ENCODE results near the gene ADD1. TPM values are rescaled to one million over a fixed set of nuclear protein-coding genes. Genes with fewer than 3 reads are reported as not detected.

ADD1 gene, protein sequence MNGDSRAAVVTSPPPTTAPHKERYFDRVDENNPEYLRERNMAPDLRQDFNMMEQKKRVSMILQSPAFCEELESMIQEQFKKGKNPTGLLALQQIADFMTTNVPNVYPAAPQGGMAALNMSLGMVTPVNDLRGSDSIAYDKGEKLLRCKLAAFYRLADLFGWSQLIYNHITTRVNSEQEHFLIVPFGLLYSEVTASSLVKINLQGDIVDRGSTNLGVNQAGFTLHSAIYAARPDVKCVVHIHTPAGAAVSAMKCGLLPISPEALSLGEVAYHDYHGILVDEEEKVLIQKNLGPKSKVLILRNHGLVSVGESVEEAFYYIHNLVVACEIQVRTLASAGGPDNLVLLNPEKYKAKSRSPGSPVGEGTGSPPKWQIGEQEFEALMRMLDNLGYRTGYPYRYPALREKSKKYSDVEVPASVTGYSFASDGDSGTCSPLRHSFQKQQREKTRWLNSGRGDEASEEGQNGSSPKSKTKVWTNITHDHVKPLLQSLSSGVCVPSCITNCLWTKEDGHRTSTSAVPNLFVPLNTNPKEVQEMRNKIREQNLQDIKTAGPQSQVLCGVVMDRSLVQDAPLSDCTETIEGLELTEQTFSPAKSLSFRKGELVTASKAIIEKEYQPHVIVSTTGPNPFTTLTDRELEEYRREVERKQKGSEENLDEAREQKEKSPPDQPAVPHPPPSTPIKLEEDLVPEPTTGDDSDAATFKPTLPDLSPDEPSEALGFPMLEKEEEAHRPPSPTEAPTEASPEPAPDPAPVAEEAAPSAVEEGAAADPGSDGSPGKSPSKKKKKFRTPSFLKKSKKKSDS
- total RNA-seq (224 TPM), polyA plus RNA-seq (277 TPM)

DNA sequence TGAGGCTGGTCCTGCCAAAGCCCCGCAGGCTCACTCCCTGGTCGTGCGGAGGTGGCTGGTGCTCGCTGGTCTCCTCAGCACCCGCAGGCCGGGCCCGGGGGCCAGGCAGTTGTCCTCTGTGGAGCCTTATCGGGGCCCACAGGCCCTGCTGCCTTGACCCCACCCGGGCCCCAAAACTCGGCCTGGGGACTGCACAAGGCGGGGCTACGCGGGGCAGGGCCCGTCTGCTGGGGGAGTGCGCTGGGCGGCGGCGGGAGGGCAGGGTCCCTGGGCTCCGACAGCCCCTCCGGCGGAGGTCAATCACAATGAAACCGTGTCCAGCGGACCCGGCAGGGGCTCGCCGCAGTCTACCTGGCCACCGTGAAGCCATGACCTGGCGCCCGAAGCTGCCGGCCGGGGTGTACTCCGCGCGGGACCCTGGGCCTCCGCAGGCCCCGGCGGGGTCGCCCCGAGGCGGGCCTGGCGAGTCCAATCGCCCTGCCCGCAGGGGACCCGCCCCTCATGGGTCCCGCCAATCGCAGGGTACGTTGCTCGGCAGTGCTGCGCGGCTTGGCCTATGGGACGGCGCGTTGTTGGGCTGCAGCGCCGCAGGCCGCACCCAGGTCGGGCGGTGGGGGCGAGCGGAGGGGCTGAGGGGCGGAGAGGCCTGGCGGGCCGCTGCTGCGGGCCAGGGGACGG is at the start of gene ADD1:
TSS of gene ADD1 (plus strand) at position 582 of the 678 bp plus-strand sequence. CDS start 32,072 bp downstream, outside the sequence.
- H3K36me3 ChIP-seq (ENCODE audit: insufficient read depth), result no peaks in the 10 kb centered on the region
- no peaks in the 10 kb centered on the region for H3K4me1 ChIP-seq (ENCODE audit: insufficient read depth)
- under 1% methylated on average over 65 of the region's 65 CpGs for WGBS
- peak within 1 kb of the TSS; percentile 94 for H3K27ac ChIP-seq (ENCODE audit: low read depth)
- H3K4me3 ChIP-seq (ENCODE audit: low read depth, low read length), result peak within 1 kb of the TSS; percentile 99
- DNase-seq (ENCODE audit: extremely low spot score), result peak; percentile 72

DNA sequence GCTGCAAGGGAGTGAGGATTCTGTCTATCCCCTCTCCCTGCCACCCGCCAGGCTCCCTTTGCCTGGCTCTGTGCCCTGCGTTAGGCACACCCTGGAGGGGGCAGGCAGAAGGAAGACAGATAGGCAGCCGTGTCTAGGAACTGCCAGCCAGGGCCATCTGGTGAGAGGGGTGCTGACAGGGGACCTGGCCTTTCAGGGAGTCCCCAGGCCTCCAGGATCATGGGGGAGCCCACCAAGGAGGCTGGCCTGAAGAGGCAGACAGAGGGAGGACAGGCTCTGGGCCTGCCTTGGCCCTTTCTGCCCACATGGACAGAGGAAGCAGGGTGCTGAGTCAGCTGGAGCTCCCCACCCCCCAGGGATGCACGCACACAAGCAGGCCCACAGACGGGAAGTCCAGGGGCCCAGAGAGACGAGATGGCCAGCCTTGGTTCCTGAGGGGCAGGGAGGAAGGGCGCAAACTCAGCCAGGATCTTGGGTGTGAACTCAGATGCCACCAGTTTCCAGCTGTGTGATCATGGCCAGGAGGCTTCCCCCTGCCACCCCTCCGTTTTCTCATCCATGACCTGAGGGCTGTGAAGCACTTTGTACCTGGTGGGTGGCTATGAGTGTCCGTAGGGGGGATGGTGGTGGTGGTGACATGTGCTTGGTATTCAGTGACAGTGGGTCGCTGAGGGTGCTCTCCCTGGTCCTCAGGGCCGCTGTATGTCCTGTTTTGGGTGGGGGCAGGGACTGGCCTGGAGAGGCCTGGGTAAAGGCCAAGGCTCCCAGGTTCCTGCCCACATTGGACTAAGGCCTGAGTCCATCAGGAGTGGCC is 49.0 kb upstream of the ADD1 start:
- H3K4me3 ChIP-seq (ENCODE audit: low read depth, low read length), result no peak overlapping the region
- H3K27ac ChIP-seq (ENCODE audit: low read depth), result peak overlapping the region; percentile 43
- DNase-seq (ENCODE audit: extremely low spot score), result no peak
- 65% methylated on average over 11 of the region's 11 CpGs for WGBS
- peaks cover 1% of the 10 kb centered on the region for H3K4me1 ChIP-seq (ENCODE audit: insufficient read depth)
- no peaks in the 10 kb centered on the region for H3K36me3 ChIP-seq (ENCODE audit: insufficient read depth)

DNA sequence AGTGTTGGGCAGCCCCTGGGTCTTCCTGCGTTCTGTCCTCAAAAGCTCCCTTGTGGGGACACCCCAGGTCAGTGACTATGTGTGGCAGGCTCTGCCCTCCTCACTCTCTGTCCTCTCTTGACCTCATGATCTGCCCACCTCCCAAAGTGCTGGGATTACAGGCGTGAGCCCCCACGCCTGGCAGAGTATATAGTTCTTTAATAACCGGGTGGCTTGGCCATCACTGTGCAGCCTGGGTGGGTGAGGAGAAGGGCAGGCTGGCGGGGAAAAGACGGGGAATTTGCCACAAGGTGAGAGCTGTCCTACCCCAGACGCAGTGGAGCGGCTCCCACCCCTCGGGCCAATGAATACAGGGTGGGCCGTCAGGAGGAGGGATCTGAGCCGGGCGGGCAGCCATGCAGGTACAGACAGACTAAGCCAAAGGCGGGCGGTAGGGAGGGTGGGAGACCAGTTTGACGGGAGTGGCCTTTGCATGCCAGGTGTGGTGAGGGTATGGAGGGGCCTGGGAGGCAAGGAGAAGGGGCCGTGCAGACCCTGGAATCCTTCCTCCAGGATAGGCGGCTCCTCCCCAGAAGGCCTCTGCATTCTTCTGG is 48.2 kb upstream of the ADD1 start:
- no peak for DNase-seq (ENCODE audit: extremely low spot score)
- no peak overlapping the region for H3K4me3 ChIP-seq (ENCODE audit: low read depth, low read length)
- 86% methylated on average over 17 of the region's 17 CpGs for WGBS
- peaks cover 1% of the 10 kb centered on the region for H3K4me1 ChIP-seq (ENCODE audit: insufficient read depth)
- peak overlapping the region; percentile 12 for H3K27ac ChIP-seq (ENCODE audit: low read depth)
- H3K36me3 ChIP-seq (ENCODE audit: insufficient read depth), result no peaks in the 10 kb centered on the region

DNA sequence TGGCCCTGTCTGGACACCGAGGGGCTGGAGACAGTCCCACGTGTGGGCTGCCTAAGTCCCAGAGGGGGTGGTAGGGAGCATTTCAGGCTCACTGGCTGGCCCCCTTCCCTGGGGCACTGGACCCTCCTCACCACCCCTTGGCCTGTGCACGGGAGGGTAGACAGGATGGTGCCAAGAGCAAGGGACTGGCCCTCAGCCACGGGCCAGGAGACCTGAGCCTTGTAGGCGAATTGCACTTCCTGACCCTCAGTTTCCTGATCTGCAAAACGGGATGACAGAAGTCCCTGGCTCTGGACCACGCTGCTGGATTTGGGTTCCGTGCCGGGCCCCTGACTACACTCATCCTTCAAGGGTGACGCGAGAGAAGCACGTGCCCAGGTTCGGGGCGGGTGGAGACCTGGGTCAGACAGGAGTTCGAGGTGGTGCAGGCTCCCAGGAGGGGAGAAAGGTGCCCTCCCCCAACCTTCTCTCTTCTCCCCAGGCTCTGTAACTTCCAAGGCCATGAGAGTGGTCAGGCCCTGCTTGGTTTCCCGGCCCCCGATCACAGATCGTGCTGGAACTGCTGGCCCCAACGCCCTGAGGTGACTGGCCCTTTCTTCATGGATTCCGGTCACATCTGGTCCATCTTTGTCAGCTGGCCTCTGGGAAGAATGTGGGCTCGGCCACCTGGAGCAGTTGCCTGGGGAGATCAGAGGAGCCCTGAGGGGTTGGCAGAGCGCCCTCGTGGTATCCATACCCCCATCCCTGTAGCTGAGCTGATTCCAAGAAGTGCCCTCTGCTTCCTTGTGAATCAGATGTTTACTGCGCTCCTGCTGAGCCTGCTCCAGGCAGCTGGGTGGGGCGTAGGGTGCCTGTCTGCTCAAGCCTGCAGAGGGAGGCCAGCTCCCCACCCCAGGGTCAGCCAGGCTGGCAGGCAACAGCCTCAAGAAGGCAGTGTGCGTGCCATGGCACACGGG is 47.5 kb upstream of the ADD1 start:
- 79% methylated on average over 27 of the region's 27 CpGs for WGBS
- H3K4me1 ChIP-seq (ENCODE audit: insufficient read depth), result peaks cover 1% of the 10 kb centered on the region
- H3K36me3 ChIP-seq (ENCODE audit: insufficient read depth), result no peaks in the 10 kb centered on the region
- H3K27ac ChIP-seq (ENCODE audit: low read depth), result peak overlapping the region; percentile 85
- no peak overlapping the region for H3K4me3 ChIP-seq (ENCODE audit: low read depth, low read length)
- DNase-seq (ENCODE audit: extremely low spot score), result no peak

DNA sequence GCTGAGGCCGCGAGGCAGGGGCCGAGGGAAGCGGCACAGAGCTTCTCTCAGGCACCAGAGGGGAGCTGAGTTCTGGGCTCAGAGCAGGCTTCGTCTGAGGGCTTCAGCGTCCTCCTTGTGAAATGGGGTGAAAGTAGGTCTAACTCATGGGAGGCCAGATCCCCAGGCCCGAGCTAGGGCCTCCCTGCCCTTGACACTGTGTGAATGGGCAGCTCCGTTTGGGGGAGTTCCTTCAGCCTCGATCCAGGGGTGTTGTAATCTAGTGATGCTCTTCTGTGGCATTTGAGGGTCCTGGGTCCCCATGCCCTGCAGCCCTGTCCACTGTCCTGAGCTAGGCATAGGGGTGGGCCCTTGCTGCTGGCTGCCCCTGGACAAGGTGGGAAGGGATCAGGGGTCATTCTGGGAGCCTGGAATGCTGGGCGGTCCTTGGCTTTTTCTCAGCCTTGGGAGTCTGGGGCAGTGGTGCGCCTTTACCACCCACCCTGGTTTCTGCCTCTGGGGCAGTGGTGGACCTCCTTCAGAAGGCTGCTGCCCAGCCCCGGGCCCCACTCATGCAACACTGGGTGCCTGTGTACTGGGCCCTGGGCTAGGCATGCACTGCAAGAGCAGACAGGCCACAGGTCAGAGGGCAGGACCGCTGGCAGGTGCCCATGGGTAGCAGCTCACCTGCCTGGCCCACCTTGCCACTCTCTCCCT is 46.6 kb upstream of the ADD1 start:
- WGBS, result 83% methylated on average over 13 of the region's 13 CpGs
- H3K4me1 ChIP-seq (ENCODE audit: insufficient read depth), result peaks cover 1% of the 10 kb centered on the region
- no peaks in the 10 kb centered on the region for H3K36me3 ChIP-seq (ENCODE audit: insufficient read depth)
- no peak for DNase-seq (ENCODE audit: extremely low spot score)
- no peak overlapping the region for H3K4me3 ChIP-seq (ENCODE audit: low read depth, low read length)
- H3K27ac ChIP-seq (ENCODE audit: low read depth), result peak overlapping the region; percentile 85

DNA sequence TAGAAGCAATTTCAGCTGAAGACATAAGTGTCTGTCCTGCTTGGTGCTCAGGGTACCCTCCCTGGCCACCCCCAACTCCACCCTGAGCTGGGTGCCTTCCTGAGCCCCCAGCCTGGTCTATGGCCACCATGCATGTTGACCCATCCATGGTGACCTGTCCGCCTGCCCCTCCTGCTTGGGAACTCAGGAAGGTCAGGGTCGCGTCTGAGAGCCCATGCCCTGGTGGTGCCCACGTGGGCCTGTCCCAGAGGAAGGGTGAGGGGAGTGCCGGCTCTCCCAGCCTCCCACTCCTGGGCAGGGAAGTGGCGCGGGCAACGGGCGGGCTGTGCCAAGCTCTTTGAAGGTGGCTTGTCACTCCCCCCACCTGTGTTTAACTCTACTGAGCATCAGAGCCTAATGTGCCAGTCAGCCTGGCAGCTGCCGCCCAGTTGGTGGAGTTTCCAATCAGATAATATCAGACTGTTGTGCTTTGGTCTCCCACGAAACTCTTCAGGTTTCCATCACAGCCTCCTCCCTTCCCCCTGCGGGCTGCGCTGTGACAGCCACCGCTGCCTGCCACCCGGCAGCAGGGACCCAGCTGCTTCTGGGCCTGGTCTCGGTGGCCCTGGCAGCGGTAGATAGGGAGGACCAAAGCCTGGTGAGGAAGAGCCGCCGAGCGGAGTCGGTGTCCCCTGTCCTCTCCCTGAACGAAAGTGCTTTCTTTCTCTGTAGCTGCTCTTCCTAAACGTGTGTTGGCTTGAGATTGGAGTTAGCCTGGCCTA is 45.9 kb upstream of the ADD1 start:
- no peaks in the 10 kb centered on the region for H3K36me3 ChIP-seq (ENCODE audit: insufficient read depth)
- whole genome bisulfite sequencing, result 71% methylated on average over 23 of the region's 23 CpGs
- H3K4me3 ChIP-seq (ENCODE audit: low read depth, low read length), result no peak overlapping the region
- no peak for DNase-seq (ENCODE audit: extremely low spot score)
- H3K4me1 ChIP-seq (ENCODE audit: insufficient read depth), result peaks cover 1% of the 10 kb centered on the region
- H3K27ac ChIP-seq (ENCODE audit: low read depth), result peak overlapping the region; percentile 85

DNA sequence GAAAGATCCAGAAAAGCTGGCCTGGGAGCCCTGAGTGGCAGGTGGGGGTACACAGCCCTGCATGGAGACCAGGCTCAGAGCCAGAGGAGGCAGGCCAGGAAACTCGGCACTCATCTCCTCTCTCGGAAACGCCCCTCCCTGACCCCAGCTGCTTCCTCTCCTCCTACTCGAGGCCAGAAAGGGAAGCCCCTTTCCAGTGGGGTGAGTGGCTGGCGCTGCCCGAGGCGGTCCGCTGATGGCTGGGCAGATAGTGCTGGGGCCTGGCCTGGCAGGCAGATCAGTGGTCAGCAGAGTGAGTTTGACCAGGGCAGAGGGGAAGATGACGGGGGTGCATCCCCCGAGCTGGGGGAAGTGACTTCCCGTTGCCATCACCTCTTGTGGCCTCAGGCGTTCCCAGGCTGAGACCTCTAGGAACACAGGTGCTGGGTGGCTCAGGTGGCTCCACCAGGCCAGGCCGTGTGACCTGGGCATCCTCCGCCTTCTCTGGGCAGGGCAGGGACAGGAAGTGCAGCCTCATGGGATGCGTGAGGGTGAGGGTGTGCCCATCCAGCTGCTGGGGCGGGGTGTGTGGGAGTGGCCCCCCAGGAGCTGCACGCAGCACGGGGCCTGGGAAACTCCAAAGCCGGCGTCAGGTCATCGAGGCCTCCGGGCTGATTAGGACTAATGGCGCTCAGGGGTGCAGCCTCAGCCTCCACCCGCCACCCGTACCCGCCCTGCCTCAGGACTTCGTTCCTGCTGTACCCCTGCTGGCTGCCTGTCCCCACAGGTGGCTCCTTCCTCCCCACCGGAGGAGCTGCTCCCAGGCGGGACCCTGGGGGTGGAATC is 45.0 kb upstream of the ADD1 start:
- no peak for DNase-seq (ENCODE audit: extremely low spot score)
- H3K4me1 ChIP-seq (ENCODE audit: insufficient read depth), result peaks cover 1% of the 10 kb centered on the region
- H3K27ac ChIP-seq (ENCODE audit: low read depth), result peak overlapping the region; percentile 81

DNA sequence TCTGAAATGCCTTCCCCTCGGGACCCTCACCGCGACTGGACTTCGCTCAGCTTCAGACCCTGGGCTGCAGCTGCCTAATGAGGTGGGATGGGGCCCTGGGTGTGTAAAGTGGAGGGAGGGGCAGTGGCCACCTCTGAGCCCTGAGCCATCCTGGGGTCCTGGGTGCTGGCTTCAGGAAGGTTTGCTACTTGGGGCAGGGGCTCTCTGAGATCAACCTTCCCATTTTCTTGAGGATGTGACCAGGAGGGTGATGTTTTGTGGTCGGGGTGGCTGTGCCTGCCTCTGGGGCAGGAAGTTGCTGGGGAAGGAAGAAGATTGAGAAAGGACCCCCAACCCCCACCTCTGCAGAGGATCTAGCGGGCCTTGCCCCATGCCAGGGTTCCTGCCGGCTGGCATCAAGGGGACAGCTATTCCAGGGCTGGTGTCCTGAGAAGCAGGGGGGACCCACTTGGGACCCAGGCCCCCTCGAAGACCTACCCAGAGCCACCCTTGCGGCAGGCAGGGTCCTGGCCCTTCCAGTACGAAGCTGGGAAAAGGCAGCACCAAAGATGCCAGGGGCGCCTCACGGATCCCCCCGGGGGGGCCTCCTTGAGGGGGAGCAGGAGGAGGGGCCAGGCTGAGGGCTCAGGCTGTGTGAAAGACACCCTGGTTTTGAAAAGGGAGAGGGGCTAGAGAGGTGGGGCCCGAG is 44.3 kb upstream of the ADD1 start:
- Histone ChIP-seq H3K27ac (ENCODE audit: low read depth) (peak overlapping the region; percentile 81), H3K4me1 (ENCODE audit: insufficient read depth) (peaks cover 1% of the 10 kb centered on the region), H3K36me3 (ENCODE audit: insufficient read depth) (no peaks in the 10 kb centered on the region), H3K4me3 (ENCODE audit: low read depth, low read length) (no peak overlapping the region)
- DNase-seq (ENCODE audit: extremely low spot score), result no peak
- 81% methylated on average over 14 of the region's 14 CpGs for WGBS

More for the DNA sequence above, 45.0 kb upstream of the ADD1 start:
- Histone ChIP-seq H3K4me3 (ENCODE audit: low read depth, low read length) (no peak overlapping the region), H3K36me3 (ENCODE audit: insufficient read depth) (no peaks in the 10 kb centered on the region)
- 56% methylated on average over 29 of the region's 29 CpGs for WGBS

DNA sequence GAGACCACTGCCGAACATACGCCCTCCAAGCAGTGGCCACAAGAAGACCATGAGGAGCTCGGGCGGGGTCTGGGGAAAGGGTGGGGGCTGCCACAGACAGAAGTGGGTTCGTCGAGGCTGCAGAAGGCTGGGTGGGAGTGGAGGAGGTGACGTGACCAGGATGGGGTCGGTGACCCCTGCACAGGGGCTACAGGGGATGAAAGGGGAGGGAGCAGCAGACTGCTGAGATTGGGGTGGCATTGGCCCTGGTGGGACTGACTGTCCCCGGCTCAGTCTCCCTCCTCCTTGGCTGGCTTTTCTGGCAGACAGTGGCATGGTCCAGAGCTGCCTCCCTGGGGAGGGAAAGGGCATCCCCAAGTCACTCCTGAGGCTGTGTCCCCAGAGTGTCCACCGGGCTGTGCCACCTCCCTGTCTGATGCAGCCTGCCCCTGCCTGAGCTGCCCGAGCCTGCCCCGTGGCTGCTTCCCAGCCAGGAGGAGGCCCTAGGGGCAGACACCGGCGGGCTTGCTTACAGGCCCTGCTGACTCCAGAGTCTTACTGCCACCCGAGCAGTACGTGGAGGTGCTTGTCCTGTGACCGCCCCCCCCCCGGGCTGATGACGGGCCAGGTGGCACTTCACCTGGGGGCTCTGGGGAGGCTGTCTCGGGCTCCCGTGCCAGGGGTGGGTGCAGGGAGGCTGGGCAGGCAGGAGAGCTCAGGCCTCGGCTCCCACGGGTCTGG is 43.5 kb upstream of the ADD1 start:
- WGBS, result 68% methylated on average over 23 of the region's 23 CpGs
- peaks cover under 1% of the 10 kb centered on the region for H3K4me1 ChIP-seq (ENCODE audit: insufficient read depth)
- no peaks in the 10 kb centered on the region for H3K36me3 ChIP-seq (ENCODE audit: insufficient read depth)
- H3K4me3 ChIP-seq (ENCODE audit: low read depth, low read length), result no peak overlapping the region
- no peak for DNase-seq (ENCODE audit: extremely low spot score)
- peak overlapping the region; percentile 55 for H3K27ac ChIP-seq (ENCODE audit: low read depth)
